Memory B cell (primary cell): Measurements from ENCODE around the gene PPIB.

Experiments used
- ATAC-seq: fragments of 150-1000 bp; cut with Tn5 transposase; 2 replicates; pipeline ENCODE4 v1.10.0; 2021; ENCODE audit warnings: low read depth, mild to moderate bottlenecking, moderate library complexity
- DNase-seq, 2 donors: peaks; one replicate each; pipeline ENCODE4 v3.0.0; 2022; ENCODE audit warnings: low spot score in 2 of 2
- H3K27ac Mint-ChIP-seq: one replicate; pipeline ENCODE4 v1.8.0; 2022; ENCODE audit warnings: mild to moderate bottlenecking, moderate library complexity, mixed read lengths
- H3K27me3 Mint-ChIP-seq: one replicate; pipeline ENCODE4 v1.8.0; 2022; ENCODE audit warnings: mixed read lengths
- H3K36me3 Mint-ChIP-seq: one replicate; pipeline ENCODE4 v1.8.0; 2022; ENCODE audit warnings: mild to moderate bottlenecking, mixed read lengths
- H3K4me1 Mint-ChIP-seq: one replicate; pipeline ENCODE4 v1.8.0; 2022; ENCODE audit warnings: mixed read lengths
- H3K4me3 Mint-ChIP-seq: one replicate; pipeline ENCODE4 v1.8.0; 2022; ENCODE audit warnings: mild to moderate bottlenecking, moderate library complexity, mixed read lengths
- H3K9me3 Mint-ChIP-seq: one replicate; pipeline ENCODE4 v1.8.0; 2022; ENCODE audit warnings: mixed read lengths

PPIB gene

DNA sequence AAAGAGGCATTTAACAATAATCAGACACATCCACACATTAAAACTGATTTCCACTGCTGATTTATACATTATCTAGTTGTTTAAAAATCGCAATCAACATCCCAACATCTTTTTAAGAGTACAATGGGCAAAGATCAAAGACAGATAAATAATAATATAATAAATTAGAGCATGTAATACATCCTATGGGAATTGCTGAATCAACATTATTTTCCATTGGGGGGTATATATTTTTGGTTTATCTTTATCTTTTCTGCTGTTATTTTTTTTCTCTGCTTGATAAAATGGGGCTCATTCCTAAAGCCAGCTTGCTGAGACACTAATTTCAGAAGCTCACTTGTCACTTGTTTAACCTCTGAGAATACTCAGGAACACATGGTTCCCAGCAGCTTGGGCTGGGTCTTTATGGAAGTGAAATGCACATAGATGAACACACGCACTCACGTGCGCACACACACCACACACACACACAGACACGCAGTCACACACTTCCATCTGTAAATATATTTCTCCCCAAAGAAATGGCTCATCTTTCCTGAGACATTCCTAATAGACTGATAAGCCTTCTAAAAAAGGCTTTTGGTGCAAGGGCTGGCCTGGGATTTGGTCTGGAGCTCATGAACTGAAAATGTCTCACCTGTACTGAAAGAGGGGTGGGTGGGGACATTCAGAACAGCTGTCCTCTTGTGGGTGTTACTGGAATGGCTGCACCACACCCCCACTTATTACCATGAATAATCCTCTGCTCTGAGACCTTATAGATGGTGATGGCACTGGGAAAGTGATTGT lies 3.5 kb upstream of the PPIB start:
- H3K36me3 Mint-ChIP-seq = peaks cover 4% of the 10 kb centered on the region
- no peaks in the 10 kb centered on the region for H3K27me3 Mint-ChIP-seq
- no peak for ATAC-seq
- DNase-seq = no peak
- no peak overlapping the region for H3K4me3 Mint-ChIP-seq
- no peaks in the 10 kb centered on the region for H3K9me3 Mint-ChIP-seq
- peaks cover 23% of the 10 kb centered on the region for H3K4me1 Mint-ChIP-seq
- H3K27ac Mint-ChIP-seq = no peak overlapping the region

- no peak for DNase-seq
- H3K27me3 Mint-ChIP-seq = no peaks in the 10 kb centered on the region
- ATAC-seq = no peak
- peak overlapping the region; percentile 90 for H3K4me3 Mint-ChIP-seq
- H3K36me3 Mint-ChIP-seq = peaks cover 8% of the 10 kb centered on the region
- no peaks in the 10 kb centered on the region for H3K9me3 Mint-ChIP-seq
- H3K27ac Mint-ChIP-seq = peak overlapping the region; percentile 88
- H3K4me1 Mint-ChIP-seq = peaks cover 30% of the 10 kb centered on the region
Observed at GRCh38 chr15:64164436-64164835, 1.6 kb upstream of the PPIB start.

GRCh38 chr15:64163659-64164362 lies 989 bp upstream of the PPIB start:
- Mint-ChIP-seq H3K27ac (peak overlapping the region; percentile 88), H3K9me3 (no peaks in the 10 kb centered on the region), H3K4me1 (peaks cover 33% of the 10 kb centered on the region), H3K4me3 (peak overlapping the region; percentile 90), H3K27me3 (no peaks in the 10 kb centered on the region), H3K36me3 (peaks cover 11% of the 10 kb centered on the region)
- ATAC-seq (no peak), DNase-seq (no peak)

DNA sequence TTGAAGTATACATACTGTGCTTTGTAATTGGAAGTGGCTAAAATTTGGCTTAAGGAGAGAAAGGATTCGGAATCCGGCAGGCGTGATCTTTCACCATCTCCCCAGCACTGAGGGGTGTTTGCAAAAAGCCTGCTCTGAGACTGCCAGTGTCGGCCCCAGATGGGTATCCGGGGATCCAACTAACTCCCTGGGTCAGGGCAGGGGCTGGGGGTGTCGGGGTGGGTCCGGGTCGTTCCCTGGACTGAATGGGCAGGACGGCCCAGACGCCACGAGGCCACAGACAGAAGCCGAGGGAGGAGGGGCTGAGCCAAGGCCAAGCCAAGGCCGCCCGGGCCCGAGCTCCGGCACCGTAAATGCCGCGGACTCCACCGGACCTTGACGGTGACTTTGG lies 349 bp downstream of the PPIB start:
- Mint-ChIP-seq H3K36me3 (peaks cover 21% of the 10 kb centered on the region), H3K27me3 (no peaks in the 10 kb centered on the region), H3K4me1 (peaks cover 43% of the 10 kb centered on the region), H3K4me3 (peak overlapping the region; percentile 91), H3K9me3 (no peaks in the 10 kb centered on the region), H3K27ac (peak overlapping the region; percentile 88)
- ATAC-seq = peak; percentile 2
- no peak for DNase-seq

GRCh38 chr15:64161688-64162477 lies 939 bp downstream of the PPIB start:
- Mint-ChIP-seq H3K36me3 (peaks cover 27% of the 10 kb centered on the region), H3K4me1 (peaks cover 49% of the 10 kb centered on the region), H3K27ac (peak overlapping the region; percentile 88), H3K27me3 (no peaks in the 10 kb centered on the region), H3K9me3 (no peaks in the 10 kb centered on the region), H3K4me3 (peak overlapping the region; percentile 91)
- no peak for ATAC-seq
- DNase-seq = no peak

DNA sequence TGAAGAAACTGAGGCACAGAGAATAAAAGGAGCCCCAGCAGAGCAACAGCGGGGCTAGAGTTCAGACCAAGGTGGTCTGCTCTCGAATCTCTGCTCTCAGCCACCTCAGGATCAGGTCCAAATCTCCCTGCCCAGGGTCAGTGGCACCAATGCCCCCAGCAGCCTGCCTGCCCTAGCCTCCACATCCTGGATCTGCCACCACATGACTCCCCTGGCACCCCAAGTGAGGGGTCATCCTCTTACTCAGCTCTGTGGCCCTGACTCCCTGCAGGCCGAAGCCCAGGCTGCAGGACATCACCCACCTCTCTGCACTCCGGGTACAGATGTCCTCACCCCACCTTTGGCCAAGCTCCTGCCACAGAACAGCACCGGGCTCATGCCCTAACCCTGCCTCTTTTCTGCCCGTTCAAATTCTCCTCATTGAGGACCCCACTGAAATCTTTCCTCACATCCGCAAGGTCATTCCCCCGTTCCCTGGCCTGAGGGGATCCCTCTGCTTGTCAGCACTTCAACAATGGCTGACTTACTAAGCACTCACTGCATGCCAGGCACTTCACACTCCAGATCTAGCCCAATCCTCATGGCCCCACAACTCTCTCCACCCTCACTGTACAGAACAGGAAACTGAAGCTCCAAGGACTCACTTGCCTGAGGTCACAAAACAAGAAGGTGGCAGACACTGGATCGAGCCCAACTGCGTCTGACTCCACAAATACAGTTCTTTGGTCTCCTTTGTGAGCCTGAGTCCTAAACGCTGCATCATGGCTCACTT lies 4.3 kb downstream of the PPIB start:
- Mint-ChIP-seq H3K36me3 (peaks cover 39% of the 10 kb centered on the region), H3K4me3 (no peak overlapping the region), H3K27ac (peak overlapping the region; percentile 61), H3K9me3 (no peaks in the 10 kb centered on the region), H3K27me3 (no peaks in the 10 kb centered on the region), H3K4me1 (peaks cover 46% of the 10 kb centered on the region)
- DNase-seq (no peak), ATAC-seq (no peak)

DNA sequence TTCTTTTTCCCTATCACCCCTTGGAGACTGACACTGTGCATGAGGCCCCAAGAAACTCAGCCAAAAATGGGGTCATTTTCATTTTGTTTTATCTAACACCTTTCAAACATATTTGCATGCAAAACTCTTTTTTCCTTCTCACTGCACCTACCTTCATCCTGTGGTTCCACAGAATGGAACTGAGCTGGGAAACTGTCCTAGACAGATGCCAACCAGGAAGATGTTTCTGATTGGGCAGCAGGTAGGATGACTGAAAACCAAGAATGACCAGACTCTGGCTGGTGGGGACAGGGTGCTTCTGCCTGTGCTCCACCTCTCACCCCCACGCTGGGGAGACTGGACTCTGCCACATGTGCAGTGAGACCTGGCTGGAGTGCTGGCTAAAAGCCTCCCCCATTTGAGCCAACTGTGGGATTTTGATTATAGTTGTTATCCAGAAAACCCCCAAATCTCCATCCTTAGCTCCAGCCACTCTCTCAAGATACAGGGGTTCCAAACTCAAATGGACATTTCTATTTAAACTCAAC lies 5.2 kb downstream of the PPIB start:
- peaks cover 39% of the 10 kb centered on the region for H3K36me3 Mint-ChIP-seq
- H3K4me1 Mint-ChIP-seq = peaks cover 46% of the 10 kb centered on the region
- ATAC-seq (no peak), DNase-seq (no peak)
- H3K4me3 Mint-ChIP-seq = no peak overlapping the region
- H3K9me3 Mint-ChIP-seq = no peaks in the 10 kb centered on the region
- no peaks in the 10 kb centered on the region for H3K27me3 Mint-ChIP-seq
- H3K27ac Mint-ChIP-seq = peak overlapping the region; percentile 30

DNA sequence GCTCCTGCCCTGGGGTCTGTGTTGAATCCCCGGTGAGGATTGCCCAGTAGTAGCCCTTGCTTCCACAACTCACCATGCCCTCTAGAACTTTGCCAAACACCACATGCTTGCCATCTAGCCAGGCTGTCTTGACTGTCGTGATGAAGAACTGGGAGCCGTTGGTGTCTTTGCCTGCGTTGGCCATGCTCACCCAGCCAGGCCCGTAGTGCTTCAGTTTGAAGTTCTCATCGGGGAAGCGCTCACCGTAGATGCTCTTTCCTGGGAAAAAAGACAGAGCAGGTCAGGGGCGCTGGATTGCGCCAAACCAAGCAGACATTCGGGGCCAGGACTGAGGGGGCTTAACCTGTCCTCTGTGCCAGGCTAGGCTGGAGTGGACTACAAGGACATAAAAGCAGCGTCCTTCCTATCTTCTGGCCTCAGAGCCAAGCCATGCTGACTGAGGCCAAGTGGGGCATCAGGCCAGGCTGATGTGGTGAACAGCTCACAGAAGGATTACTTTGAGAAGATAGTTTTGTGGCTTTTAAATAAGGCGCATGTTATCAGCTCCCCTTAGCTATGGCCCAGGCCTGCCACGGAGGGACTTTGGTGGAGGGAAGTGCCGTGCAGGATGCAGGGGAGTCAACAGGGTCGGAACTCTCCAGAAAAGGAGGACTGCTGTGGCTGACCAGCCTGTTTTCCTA lies 6.0 kb downstream of the PPIB start:
- H3K4me1 Mint-ChIP-seq = peaks cover 42% of the 10 kb centered on the region
- DNase-seq (no peak), ATAC-seq (no peak)
- peaks cover 39% of the 10 kb centered on the region for H3K36me3 Mint-ChIP-seq
- no peaks in the 10 kb centered on the region for H3K9me3 Mint-ChIP-seq
- H3K27me3 Mint-ChIP-seq = no peaks in the 10 kb centered on the region
- no peak overlapping the region for H3K4me3 Mint-ChIP-seq
- H3K27ac Mint-ChIP-seq = no peak overlapping the region

DNA sequence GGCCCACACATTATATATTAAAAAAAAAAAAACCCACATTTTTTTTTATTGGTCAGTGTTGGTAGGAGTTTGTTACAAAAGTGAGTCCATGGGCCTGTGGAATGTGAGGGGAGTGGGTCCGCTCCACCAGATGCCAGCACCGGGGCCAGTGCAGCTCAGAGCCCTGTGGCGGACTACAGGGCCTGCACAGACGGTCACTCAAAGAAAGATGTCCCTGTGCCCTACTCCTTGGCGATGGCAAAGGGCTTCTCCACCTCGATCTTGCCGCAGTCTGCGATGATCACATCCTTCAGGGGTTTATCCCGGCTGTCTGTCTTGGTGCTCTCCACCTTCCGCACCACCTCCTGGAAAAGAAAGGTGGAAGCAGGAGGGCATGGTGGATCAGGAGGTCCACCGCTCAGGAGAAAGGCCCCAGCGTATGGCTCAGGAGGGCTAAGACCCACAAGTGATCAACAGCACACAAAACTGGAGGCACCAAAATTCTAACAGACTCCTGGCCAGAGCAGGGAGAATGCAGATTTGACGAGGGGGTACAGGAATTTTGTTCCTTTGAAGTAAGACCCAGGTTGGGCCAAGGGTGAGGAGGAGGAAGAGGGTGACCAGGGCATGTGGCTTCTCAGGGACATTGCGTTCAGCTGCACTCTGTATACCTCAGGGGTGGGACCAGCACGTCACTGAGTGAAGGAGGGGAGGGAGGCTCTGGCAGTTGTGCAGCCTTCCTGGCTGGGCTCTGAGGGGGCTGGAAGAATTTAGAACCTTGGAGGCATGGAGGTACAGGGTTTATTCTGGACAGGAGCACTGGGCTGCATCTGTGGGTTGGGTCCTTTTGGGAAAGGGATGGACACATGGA lies 6.8 kb downstream of the PPIB start:
- H3K27ac Mint-ChIP-seq = peak overlapping the region; percentile 62
- peaks cover 39% of the 10 kb centered on the region for H3K36me3 Mint-ChIP-seq
- H3K9me3 Mint-ChIP-seq = no peaks in the 10 kb centered on the region
- no peaks in the 10 kb centered on the region for H3K27me3 Mint-ChIP-seq
- no peak overlapping the region for H3K4me3 Mint-ChIP-seq
- H3K4me1 Mint-ChIP-seq = peaks cover 44% of the 10 kb centered on the region
- DNase-seq (no peak), ATAC-seq (no peak)

- DNase-seq (peak; percentile 97 to 98), ATAC-seq (peak; percentile 77)
- H3K9me3 Mint-ChIP-seq = no peaks in the 10 kb centered on the region
- H3K27me3 Mint-ChIP-seq = no peaks in the 10 kb centered on the region
- H3K36me3 Mint-ChIP-seq = peaks cover 27% of the 10 kb centered on the region
- peaks cover 44% of the 10 kb centered on the region for H3K4me1 Mint-ChIP-seq
- H3K27ac Mint-ChIP-seq = peak overlapping the region; percentile 85
- H3K4me3 Mint-ChIP-seq = peak overlapping the region; percentile 89
Observed at GRCh38 chr15:64153480-64154367, 9.1 kb downstream of the PPIB start.

DNA sequence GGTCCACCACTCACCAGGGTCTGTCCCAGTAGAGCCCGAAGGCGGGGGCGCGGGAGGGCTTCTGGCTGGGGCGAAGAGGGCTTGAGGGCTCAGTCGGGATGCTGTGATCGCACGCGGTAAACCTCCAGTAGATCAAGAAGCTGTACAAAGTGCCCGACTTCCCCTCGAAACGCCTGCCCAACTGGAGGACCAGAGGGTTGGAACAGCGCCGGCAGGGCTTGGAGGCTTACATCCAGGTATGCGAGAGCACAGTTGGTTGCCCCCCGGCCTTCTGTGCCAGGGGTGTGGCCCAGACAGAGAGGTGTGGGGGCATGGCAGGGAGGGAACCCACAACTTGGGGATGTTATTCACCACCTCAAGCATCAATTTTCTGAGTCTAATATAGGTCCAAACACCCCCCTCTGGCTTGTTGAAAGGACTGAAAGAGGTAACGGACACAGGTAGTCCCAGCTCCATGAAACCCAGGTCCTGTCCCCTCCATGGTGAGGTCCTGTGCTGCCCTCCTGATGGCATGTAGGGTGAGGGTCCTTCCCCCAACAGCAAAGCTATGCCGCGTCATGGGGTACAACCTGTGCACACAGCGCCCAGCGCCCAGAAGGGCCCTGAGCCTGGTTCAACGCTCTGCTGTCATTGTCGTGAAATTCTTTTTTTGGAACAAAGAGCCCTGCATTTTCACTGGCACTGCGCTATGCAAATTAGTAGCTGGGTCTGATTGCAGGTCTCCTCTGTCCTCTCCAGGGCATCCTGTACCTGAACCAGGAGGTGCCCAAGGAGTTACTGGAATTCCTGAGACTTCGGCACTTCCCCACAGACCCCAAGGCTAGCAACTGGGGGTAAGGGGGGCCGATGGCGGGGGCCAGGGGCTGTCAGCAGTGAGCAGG lies 10.1 kb downstream of the PPIB start:
- Mint-ChIP-seq H3K4me3 (peak overlapping the region; percentile 89), H3K4me1 (peaks cover 38% of the 10 kb centered on the region), H3K36me3 (peaks cover 19% of the 10 kb centered on the region), H3K27ac (peak overlapping the region; percentile 85), H3K27me3 (no peaks in the 10 kb centered on the region), H3K9me3 (no peaks in the 10 kb centered on the region)
- peak; percentile 22 to 53 for DNase-seq
- peak; percentile 42 for ATAC-seq
